DND-41 (cell line): ENCODE results near the gene PALM3.

Source experiments
- ATAC-seq: fragments of 200-7000 bp; cut with Tn5 transposase; 3 replicates; pipeline ENCODE4 v1.9.1; 2021; ENCODE audit warnings: low read depth; ENCODE audit not compliant: insufficient read depth
- DNase-seq: peaks from one replicate; pipeline ENCODE4 v3.0.0-alpha.2; 2020
- H2AFZ ChIP-seq: 2 replicates; pipeline ENCODE4 v1.6.0; 2012; ENCODE audit warnings: low read depth, low read length
- H3K27ac ChIP-seq: 2 replicates; pipeline ENCODE4 v1.5.1; 2012; ENCODE audit warnings: low read length, inconsistent platforms
- H3K27me3 ChIP-seq: fragments of 200-600 bp; sonication (generic); 2 replicates; pipeline ENCODE4 v1.6.0; 2012; ENCODE audit warnings: low read length, mild to moderate bottlenecking, inconsistent platforms; ENCODE audit not compliant: insufficient read depth, poor library complexity
- H3K36me3 ChIP-seq: 2 replicates; pipeline ENCODE4 v1.5.1; 2012; ENCODE audit warnings: low read length, inconsistent platforms; ENCODE audit not compliant: insufficient read depth
- H3K4me1 ChIP-seq: 2 replicates; pipeline ENCODE4 v1.5.1; 2012; ENCODE audit warnings: mild to moderate bottlenecking, low read length; ENCODE audit not compliant: insufficient read depth
- H3K4me2 ChIP-seq: 2 replicates; pipeline ENCODE4 v1.6.0; 2012; ENCODE audit warnings: mild to moderate bottlenecking, moderate library complexity, low read length, inconsistent platforms; ENCODE audit not compliant: insufficient read depth
- H3K4me3 ChIP-seq, 2 experiments: fragments of 200-600 bp in 1 of 2; shearing (Covaris generic) in 1 of 2; 2 replicates each; pipeline ENCODE4 v1.5.1; 2012 to 2016; ENCODE audit warnings: inconsistent platforms in 2 of 2, low read length in 2 of 2, mild to moderate bottlenecking in 2 of 2, low read depth in 1 of 2, moderate library complexity in 1 of 2
- H3K79me2 ChIP-seq: 2 replicates; pipeline ENCODE4 v1.6.0; 2012; ENCODE audit warnings: low read length, inconsistent platforms; ENCODE audit not compliant: insufficient read depth
- H3K9ac ChIP-seq: 2 replicates; pipeline ENCODE4 v1.6.0; 2012; ENCODE audit warnings: low read depth, mild to moderate bottlenecking, inconsistent platforms, low read length, moderate library complexity
- H3K9me3 ChIP-seq: 2 replicates; pipeline ENCODE4 v1.5.1; 2012; ENCODE audit warnings: low read length, moderate library complexity, mild to moderate bottlenecking, inconsistent platforms; ENCODE audit not compliant: insufficient read depth, severe bottlenecking
- H4K20me1 ChIP-seq: 2 replicates; pipeline ENCODE4 v1.6.0; 2012; ENCODE audit warnings: low read length; ENCODE audit not compliant: insufficient read depth
- CTCF ChIP-seq: IDR thresholded peaks from 2 replicates; pipeline ENCODE4 v1.5.1; 2012; ENCODE audit warnings: borderline replicate concordance, low read length, moderate library complexity, mild to moderate bottlenecking; ENCODE audit not compliant: poor library complexity, severe bottlenecking; ENCODE audit errors: extremely low read depth
- EZH2 ChIP-seq: IDR thresholded peaks from 3 replicates; pipeline ENCODE4 v1.6.1; 2012; ENCODE audit warnings: borderline replicate concordance, low read depth, mild to moderate bottlenecking, moderate library complexity, low read length, inconsistent platforms; ENCODE audit not compliant: severe bottlenecking

PALM3 gene

DNA sequence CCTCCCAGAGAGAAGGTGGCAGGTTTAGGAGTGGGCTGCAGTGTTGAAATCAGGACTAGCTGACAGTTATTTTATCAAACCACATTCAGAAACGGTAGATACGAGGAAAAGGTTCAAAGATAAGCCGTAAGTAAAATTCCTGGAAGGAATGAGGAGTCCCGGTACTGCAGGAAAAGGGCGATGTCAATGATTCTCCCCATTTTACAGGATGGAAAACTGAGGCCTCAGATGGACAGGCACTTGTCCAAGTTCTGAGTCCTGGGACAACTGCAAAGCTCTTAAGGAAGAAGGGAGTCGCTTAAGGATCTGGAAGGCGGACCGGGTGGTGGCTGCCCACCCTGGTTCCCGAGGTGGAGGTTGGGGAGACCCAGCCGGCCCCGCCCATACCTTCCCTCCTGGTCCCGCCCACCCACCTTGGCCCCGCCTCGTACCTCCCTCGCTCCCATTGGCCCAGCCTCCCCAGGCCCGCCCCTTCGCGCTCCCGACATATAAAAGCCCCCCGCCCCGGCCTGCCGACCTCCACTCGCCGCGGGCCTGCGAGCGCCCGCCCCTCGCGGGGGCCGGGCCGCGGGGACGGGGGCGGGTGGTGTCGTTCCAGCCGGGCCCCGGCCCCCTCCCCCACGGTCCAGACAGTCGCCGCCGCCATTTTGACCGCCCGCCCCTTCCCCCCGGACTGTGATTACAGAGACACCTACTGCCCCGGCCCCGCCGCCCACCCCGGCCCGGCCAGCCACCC lies 56.4 kb downstream of the PALM3 start:
- Histone ChIP-seq H3K4me1 (peaks cover 46% of the 10 kb centered on the region), H3K79me2 (peaks cover 26% of the 10 kb centered on the region), H2AFZ (peak overlapping the region; percentile 71; the same call in 1 of the 2 replicates), H3K9ac (peak overlapping the region; percentile 87), H3K27me3 (no peaks in the 10 kb centered on the region), H3K27ac (peak overlapping the region; percentile 54), H3K9me3 (no peaks in the 10 kb centered on the region), H3K4me3 (peak overlapping the region; percentile 70 to 74; a peak in 3 of 4 replicates), H3K4me2 (peak overlapping the region; percentile 80), H3K36me3 (no peaks in the 10 kb centered on the region), H4K20me1 (no peaks in the 10 kb centered on the region)
- TF ChIP-seq CTCF: no peak
- TF ChIP-seq EZH2: no peak
- DNase-seq (peak; percentile 88), ATAC-seq (peak; percentile 32)

- Histone ChIP-seq H3K4me2 (peak overlapping the region; percentile 80), H4K20me1 (no peaks in the 10 kb centered on the region), H3K9ac (peak overlapping the region; percentile 87; the same call in 1 of the 2 replicates), H3K4me3 (peak overlapping the region in 1 of 2 experiments; percentile 74; a peak in 2 of 4 replicates), H3K27me3 (no peaks in the 10 kb centered on the region), H3K36me3 (0 out of 2 replicates have a peak, but pooled peaks cover 6% of the 10 kb centered on the region), H3K27ac (peak overlapping the region; percentile 9), H3K4me1 (peaks cover 46% of the 10 kb centered on the region), H3K79me2 (peaks cover 33% of the 10 kb centered on the region), H2AFZ (no peak overlapping the region), H3K9me3 (no peaks in the 10 kb centered on the region)
- DNase-seq: no peak
- ATAC-seq: no peak
- TF ChIP-seq CTCF (no peak), EZH2 (no peak)
Measured at GRCh38 chr19:14004619-14005348, 57.1 kb downstream of the PALM3 start.
